ENCODE measurements around the gene RNU6-7. TPM values are rescaled to one million over a fixed set of nuclear protein-coding genes. Genes with fewer than 3 reads are reported as not detected.

The RNU6-7 gene
- polyA plus RNA-seq, 1 of the 3 experiments (the other 2 are of a cell fraction): not detected

DNA sequence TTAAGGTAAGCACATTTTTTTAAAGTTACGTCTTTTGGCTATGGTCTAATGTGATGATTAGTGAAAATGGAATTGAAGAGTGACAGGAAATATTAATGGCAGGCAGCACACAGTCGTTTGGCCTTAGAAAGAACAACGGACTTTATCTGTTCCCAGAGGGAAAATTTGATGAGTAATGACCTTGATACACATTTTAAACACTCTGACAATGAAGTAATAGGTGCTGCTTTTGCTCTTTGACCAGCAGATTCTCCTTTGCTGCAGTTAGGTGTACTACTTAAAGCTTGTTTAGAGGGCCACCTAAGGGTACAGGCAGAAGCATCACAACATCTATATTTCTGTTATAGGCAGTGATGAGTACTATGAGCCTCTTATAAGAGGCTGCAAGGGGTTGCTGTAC lies 28.3 kb downstream of the RNU6-7 start (continued):
- TF ChIP-seq, protein P1, sequence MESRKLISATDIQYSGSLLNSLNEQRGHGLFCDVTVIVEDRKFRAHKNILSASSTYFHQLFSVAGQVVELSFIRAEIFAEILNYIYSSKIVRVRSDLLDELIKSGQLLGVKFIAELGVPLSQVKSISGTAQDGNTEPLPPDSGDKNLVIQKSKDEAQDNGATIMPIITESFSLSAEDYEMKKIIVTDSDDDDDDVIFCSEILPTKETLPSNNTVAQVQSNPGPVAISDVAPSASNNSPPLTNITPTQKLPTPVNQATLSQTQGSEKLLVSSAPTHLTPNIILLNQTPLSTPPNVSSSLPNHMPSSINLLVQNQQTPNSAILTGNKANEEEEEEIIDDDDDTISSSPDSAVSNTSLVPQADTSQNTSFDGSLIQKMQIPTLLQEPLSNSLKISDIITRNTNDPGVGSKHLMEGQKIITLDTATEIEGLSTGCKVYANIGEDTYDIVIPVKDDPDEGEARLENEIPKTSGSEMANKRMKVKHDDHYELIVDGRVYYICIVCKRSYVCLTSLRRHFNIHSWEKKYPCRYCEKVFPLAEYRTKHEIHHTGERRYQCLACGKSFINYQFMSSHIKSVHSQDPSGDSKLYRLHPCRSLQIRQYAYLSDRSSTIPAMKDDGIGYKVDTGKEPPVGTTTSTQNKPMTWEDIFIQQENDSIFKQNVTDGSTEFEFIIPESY (IDR thresholded peaks at IDR 0.05; ENCODE audit: borderline replicate concordance, low read depth): no peak
- TF ChIP-seq, protein P2, sequence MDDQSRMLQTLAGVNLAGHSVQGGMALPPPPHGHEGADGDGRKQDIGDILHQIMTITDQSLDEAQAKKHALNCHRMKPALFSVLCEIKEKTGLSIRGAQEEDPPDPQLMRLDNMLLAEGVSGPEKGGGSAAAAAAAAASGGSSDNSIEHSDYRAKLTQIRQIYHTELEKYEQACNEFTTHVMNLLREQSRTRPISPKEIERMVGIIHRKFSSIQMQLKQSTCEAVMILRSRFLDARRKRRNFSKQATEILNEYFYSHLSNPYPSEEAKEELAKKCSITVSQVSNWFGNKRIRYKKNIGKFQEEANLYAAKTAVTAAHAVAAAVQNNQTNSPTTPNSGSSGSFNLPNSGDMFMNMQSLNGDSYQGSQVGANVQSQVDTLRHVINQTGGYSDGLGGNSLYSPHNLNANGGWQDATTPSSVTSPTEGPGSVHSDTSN (IDR thresholded peaks at IDR 0.05): peak; percentile 97
- TF ChIP-seq FOXM1 (IDR thresholded peaks at IDR 0.05; ENCODE audit: low read depth) (peak; percentile 84), MEF2A (IDR thresholded peaks at IDR 0.05; ENCODE audit: borderline replicate concordance, low read depth) (peak; percentile 43; the same call in 1 of the 2 replicates), YY1 (IDR thresholded peaks at IDR 0.05; ENCODE audit: low read depth) (no peak), JUND (IDR thresholded peaks at IDR 0.05) (peak; percentile 90), EZH2phosphoT487 (IDR thresholded peaks at IDR 0.05; ENCODE audit: borderline replicate concordance, low read depth) (no peak), RCOR1 (IDR thresholded peaks at IDR 0.05; ENCODE audit: low read length) (no peak), EP300 (IDR thresholded peaks at IDR 0.05; ENCODE audit: borderline replicate concordance in 1 of 2, low read depth in 1 of 2, low read length in 1 of 2) (peak; percentile 30 to 92; a peak in 3 of 4 replicates), TEAD4 (IDR thresholded peaks at IDR 0.05; ENCODE audit: borderline replicate concordance, insufficient read depth) (peak; percentile 73), GABPA (IDR thresholded peaks at IDR 0.05; ENCODE audit: low read depth) (no peak), POLR2AphosphoS5 (IDR thresholded peaks at IDR 0.05; ENCODE audit: low read depth, low read length) (no peak; the same call in 1 of the 2 replicates), TAF1 (IDR thresholded peaks at IDR 0.05; ENCODE audit: borderline replicate concordance, low read depth, low read length) (no peak), TCF12 (IDR thresholded peaks at IDR 0.05) (peak; percentile 91), RFX5 (IDR thresholded peaks at IDR 0.05; ENCODE audit: low read length) (no peak)
- TF ChIP-seq, protein P3, sequence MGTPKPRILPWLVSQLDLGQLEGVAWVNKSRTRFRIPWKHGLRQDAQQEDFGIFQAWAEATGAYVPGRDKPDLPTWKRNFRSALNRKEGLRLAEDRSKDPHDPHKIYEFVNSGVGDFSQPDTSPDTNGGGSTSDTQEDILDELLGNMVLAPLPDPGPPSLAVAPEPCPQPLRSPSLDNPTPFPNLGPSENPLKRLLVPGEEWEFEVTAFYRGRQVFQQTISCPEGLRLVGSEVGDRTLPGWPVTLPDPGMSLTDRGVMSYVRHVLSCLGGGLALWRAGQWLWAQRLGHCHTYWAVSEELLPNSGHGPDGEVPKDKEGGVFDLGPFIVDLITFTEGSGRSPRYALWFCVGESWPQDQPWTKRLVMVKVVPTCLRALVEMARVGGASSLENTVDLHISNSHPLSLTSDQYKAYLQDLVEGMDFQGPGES (IDR thresholded peaks at IDR 0.05; ENCODE audit: low read depth, low read length): no peak
- TF ChIP-seq, protein P4, sequence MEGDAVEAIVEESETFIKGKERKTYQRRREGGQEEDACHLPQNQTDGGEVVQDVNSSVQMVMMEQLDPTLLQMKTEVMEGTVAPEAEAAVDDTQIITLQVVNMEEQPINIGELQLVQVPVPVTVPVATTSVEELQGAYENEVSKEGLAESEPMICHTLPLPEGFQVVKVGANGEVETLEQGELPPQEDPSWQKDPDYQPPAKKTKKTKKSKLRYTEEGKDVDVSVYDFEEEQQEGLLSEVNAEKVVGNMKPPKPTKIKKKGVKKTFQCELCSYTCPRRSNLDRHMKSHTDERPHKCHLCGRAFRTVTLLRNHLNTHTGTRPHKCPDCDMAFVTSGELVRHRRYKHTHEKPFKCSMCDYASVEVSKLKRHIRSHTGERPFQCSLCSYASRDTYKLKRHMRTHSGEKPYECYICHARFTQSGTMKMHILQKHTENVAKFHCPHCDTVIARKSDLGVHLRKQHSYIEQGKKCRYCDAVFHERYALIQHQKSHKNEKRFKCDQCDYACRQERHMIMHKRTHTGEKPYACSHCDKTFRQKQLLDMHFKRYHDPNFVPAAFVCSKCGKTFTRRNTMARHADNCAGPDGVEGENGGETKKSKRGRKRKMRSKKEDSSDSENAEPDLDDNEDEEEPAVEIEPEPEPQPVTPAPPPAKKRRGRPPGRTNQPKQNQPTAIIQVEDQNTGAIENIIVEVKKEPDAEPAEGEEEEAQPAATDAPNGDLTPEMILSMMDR (IDR thresholded peaks at IDR 0.05): no peak
- TF ChIP-seq, protein P5, sequence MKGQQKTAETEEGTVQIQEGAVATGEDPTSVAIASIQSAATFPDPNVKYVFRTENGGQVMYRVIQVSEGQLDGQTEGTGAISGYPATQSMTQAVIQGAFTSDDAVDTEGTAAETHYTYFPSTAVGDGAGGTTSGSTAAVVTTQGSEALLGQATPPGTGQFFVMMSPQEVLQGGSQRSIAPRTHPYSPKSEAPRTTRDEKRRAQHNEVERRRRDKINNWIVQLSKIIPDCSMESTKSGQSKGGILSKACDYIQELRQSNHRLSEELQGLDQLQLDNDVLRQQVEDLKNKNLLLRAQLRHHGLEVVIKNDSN (IDR thresholded peaks at IDR 0.05; ENCODE audit: borderline replicate concordance, low read depth): no peak
